VCaP (cell line): ENCODE measurements around the gene TP73.
A peak's percentile ranks its signal among the peaks of the same experiment; 100 is the strongest.
"Not testable (repeated sequence)": the region's sequence is repeated elsewhere in the genome, so short reads cannot be mapped to it uniquely, and the experiment has no call there.

ENCODE experiments used
- H3K27ac ChIP-seq: fragments of 450-650 bp; 2 replicates; pipeline ENCODE4 v1.5.1; 2017
- TF ChIP-seq, protein P1 (sequence below): fragments of 450-650 bp; conservative IDR thresholded peaks from 2 replicates; pipeline ENCODE4 v1.5.1; 2017; ENCODE audit warnings: mild to moderate bottlenecking, moderate library complexity

TP73 gene

DNA sequence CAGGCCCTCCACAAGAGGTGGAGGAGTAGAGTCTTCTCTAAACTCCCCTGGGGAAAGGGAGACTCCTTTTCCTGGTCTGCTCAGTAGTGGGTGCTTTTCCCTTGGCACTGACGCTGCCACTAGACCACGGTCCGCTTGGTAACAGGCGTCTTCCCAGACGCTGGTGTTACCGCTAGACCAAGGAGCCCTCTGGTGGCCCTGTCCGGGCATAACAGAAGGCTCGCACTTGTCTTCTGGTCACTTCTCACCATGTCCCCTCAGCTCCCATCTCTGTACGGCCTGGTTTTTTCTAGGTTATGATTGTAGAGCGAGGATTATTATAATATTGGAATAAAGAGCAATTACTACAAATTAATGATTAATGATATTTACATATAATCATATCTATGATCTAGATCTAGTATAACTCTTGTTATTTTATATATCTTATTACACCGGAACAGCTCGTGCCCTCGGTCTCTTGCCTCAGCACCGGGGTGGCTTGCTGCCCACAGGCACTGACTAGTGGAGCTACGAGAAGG lies 31.1 kb upstream of the TP73 start:
- TF ChIP-seq, protein P1, sequence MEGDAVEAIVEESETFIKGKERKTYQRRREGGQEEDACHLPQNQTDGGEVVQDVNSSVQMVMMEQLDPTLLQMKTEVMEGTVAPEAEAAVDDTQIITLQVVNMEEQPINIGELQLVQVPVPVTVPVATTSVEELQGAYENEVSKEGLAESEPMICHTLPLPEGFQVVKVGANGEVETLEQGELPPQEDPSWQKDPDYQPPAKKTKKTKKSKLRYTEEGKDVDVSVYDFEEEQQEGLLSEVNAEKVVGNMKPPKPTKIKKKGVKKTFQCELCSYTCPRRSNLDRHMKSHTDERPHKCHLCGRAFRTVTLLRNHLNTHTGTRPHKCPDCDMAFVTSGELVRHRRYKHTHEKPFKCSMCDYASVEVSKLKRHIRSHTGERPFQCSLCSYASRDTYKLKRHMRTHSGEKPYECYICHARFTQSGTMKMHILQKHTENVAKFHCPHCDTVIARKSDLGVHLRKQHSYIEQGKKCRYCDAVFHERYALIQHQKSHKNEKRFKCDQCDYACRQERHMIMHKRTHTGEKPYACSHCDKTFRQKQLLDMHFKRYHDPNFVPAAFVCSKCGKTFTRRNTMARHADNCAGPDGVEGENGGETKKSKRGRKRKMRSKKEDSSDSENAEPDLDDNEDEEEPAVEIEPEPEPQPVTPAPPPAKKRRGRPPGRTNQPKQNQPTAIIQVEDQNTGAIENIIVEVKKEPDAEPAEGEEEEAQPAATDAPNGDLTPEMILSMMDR = peak; percentile 83
- H3K27ac ChIP-seq = not testable (repeated sequence)

DNA sequence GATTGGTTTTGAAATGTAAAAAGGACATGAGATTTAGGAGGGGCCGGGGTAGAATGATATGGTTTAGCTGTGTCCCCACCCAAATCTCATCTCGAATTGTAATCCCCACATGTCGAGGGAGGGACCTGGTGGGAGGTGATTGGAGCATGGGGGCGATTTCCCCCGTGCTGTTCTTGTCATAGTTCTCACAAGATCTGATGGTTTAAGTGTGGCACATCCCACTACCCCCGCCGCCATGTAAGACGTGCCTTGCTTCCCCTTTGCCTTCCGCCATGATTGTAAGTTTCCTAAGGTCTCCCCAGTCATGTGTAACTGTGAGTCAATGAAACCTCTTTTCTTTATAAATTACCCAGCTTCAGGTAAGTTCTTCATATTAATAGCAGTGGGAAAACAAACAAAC lies 30.2 kb upstream of the TP73 start:
- H3K27ac ChIP-seq = not testable (repeated sequence)

DNA sequence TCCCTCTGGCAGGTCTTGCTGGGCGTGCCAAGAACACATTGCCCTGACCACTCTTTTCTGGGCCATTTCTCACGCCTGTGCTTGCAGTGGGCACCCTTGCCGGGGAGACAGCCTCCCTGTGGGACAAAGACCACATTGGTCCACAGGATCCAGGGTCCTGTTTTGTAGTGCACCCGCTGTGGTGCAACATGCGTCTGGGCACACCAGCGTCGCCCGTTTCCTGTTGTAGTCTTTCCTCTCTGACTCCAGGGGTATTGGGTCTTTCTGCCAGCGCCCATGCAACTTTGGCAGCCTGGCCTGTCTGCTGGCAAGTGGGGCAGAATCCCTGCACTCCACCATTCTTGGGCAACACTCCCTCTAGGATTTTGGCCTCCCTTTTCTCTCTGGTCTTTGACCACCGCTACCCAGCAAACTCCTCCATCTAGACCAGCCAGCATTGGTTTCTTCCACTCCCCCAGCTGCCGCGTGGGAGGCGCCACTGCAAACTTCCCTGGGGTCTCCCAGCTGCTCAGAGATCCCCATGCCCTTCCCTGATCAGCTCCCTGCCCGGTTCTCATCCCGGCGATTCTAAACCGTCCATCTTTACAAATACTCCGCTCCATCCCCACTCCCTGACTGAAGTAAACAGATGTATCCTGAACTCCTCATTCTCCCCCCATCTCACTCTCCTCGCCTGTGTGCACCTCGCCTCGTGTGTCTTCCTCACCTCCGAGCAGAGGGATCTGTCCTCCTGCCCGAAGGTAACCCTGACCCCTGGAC lies 28.7 kb upstream of the TP73 start:
- H3K27ac ChIP-seq = peak overlapping the region; percentile 86
- TF ChIP-seq, protein P1 = no peak

DNA sequence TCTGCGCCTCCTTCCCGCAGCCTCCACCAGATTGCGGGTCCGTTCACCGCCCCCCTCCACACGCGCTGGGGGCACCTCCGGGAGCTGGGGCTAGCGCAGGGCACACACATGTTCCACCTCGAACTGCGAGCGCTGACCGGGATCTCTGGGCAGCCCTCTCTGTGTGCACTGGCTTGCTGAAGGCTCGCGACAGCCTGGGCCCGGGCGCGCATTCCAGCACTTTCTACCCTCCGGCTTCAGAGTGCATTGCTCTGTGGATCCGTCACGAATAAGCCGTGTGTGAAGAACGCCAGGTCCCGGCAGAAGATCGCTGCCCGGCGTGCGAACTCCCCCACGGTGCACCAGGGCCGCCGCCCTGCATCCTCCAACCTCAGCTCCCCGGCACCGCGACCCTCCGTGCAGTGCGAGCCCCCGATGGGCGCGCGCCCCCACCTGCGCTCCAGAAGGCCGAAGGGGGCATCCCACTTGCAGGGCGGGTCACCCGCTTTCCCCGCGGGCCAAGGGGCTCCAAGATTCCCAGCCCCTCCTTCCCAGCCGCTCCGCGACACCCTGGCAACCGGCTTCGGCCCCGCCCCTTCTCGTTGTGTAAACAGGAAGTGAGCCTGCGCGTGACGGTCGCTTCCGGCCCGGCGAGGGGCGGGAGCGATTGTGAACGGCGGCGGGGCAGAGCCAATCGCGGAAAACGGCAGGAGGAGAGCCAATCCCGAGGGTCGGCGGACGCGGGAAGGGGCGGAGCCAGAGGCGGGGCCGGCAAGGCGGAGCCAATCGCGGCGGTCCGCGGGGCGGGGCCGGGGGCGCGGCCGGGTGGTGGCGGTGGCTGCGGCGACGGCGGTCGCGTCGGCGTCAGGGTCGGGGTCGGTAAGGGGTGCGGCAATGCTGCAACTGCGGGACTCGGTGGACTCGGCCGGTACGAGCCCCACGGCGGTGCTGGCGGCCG lies 27.8 kb upstream of the TP73 start, which contains the start of gene TPRG1L:
TSS of gene TPRG1L (plus strand) at position 816 of the 937 bp plus-strand sequence. CDS start at position 874, 58 bp downstream.
- H3K27ac ChIP-seq = peak within 1 kb of the TSS; percentile 86
- TF ChIP-seq, protein P1 = no peak

DNA sequence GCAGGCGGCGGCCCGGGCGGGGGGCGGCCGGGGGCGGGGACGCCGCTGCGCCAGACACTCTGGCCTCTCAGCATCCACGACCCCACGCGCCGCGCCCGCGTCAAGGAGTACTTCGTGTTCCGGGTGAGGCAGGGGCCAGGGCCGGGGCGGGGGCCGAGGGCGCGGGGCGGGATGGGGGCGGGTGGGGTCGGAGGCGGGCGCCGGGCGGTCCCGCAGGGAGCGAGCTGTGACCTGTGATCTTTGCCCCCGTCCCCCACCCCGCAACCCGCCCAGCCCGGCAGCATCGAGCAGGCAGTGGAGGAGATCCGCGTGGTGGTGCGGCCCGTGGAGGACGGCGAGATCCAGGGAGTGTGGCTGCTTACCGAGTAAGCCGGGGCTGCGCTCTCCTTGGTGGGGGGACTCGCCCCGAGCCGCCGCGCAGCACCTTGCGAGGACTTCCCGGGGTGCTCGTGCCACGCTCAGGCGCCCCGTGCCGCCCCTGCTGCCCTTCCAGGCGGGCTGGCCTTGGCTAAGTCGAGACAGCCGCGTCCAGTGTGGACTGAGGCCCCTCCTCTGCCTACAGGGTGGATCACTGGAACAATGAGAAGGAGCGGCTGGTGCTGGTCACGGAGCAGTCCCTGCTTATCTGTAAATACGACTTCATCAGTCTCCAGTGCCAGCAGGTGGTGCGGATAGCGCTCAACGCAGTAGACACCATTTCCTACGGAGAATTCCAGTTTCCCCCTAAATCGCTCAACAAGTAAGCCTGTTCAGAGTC lies 27.0 kb upstream of the TP73 start:
- H3K27ac ChIP-seq = peak overlapping the region; percentile 86

DNA sequence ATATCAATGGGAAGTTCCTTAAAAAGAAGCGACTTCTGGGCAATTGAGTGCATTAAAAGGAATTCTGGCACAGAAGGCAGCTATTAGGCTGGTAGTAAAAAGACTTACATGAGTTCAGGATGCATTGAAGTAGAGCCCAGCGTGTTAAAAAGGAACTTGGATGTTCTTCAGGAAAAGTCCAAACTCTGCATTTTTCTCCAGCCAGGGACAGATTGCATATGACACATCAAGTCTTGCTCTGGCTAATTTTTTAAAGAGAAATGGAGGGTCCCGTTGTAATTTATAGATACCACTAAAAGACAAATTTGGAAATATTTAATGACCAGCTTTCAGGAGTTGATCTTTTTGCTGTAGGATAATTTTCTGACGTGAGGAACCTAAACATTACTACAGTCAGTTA lies 26.3 kb upstream of the TP73 start:
- H3K27ac ChIP-seq = peak overlapping the region; percentile 86

More for the DNA sequence above, 27.0 kb upstream of the TP73 start:
- TF ChIP-seq, protein P1 = peak; percentile 24

More for the DNA sequence above, 26.3 kb upstream of the TP73 start:
- TF ChIP-seq, protein P1 = no peak
